ENCODE measurements around the gene TFRC.

- TF ChIP-seq CTCF (IDR thresholded peaks at IDR 0.05) = no peak
- no peak for TF ChIP-seq POLR2A (IDR thresholded peaks at IDR 0.05)
Observed at GRCh38 chr3:196013587-196014487, 68.1 kb downstream of the TFRC start.

All from heart left ventricle (tissue), 13 donors.